ENCODE data around the gene UBAC1.
"Not testable (repeated sequence)": the region's sequence is repeated elsewhere in the genome, so short reads cannot be mapped to it uniquely, and the experiment has no call there.

The UBAC1 gene

DNA sequence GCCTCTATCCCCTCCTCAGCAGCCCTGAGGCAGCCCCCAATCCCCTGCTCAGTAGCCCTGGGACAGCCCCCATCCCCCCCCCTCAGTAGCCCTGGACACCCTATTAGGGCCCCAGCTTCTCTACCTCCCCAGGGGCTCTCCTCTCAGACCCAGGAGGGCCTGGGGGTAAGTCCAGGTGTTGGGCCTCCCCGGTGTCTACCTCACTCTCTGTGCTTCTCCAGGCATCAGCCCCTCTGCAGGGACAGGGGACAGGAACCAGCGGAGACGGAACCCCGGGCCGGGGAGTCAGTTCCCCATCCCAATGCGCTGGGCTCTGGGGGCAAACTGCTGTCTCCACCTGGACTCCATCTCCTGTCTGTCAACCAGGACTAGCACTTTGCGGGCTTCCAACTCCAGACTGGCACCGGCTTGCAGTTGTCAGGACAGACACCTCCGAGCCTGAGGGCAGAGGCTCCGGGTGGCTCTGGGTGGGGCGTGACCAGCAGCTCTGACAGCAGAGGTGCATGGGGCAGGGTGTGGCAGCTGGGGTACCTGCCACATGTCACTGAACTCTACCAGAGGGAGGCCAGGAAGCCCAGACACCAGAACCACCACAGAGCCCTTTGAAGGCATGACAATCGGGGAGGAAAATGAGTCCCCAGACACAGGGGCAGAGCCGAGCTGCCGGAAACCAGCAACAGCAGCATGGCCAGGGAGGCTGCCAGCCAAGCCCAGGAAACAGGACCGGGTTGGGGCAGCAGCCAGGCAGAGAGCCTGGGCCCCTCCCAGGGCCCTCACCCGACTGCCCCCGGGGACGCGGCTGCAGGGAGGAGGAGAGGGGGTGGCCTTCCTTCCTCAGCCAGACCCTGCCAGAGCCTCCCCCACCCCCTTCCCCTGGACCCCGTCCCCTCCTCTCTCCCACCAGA is 17.7 kb upstream of the UBAC1 start:
- DNase-seq (ENCODE audit: low read depth in 2 of 2, low spot score in 1 of 2) = peak in 1 of 2 donors; percentile 25

DNA sequence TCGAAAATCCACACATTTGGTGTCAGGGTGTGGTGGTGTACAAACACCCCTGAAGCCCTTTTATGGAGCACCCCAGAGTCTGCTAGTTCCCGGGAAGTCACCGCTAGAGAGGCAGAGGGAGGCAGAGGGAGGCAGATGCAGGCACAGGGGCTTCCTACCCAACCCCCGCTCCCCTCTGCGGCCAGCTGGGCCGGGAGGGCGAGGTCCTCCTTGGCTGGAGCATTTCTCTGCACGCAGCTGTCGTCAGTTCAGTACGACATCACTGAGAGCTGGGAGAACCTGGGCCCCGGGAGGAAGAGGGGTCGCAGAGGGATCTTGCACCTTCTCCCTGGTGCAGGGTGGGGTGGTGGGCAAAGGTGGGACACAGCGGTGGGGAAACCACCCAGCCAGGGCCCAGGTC is 15.8 kb upstream of the UBAC1 start:
- DNase-seq (ENCODE audit: low read depth in 2 of 2, low spot score in 1 of 2) = no peak

DNA sequence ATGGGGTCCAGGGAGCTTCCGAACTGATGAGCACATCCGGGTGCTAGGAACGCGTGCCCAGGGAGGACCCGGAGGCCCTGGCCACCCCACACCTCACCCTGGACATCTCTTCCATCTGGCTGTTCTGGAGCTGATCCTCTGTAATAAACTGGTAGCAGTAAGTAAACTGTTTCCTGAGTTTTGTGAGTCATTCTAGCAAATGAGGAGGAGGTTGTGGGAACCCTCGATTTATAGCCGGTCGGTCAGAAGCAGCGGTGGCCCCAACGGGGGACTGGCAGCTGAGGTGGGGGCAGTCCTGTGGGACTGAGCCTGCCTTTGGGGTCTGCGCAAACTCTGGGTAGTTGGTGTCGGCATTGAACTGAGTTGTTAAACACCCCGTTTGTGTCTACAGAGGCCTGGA is 15.4 kb upstream of the UBAC1 start:
- no peak for DNase-seq (ENCODE audit: low read depth in 2 of 2, low spot score in 1 of 2)

DNA sequence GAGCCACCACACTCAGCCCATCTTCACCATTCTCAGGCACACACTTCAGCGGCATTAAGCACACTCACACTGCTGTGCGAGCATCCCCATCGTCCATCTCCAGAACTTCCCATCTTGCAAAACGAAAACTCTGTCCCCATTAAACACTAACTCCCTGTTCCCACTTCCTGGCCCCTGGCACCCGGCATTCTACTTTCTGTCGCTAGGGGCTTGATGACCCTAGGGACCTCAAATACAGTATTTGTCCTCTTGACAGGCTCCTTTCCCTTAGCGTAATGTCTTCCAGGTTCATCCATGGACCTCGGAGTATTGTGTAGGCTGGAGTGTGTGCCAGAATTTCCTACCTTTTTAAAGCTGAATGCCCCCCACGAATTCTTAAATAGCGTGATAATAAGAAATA is 14.7 kb upstream of the UBAC1 start:
- DNase-seq (ENCODE audit: low read depth in 2 of 2, low spot score in 1 of 2) = no peak

DNA sequence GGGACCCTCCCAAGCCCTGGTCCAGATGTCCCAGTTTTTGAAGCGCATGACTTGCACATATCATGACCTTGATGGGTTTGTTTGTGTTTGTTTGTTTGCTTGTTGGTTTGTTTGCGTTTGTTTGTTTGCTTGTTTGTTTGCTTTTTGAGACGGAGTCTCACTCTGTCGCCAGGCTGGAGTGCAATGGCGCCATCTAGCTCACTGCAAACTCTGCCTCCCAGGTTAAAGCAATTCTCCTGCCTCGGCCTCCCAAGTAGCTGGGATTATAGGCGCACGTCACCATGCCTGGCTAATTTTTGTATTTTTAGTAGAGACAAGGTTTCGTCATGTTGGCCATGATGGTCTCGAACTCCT is 13.0 kb upstream of the UBAC1 start:
- no peak for DNase-seq (ENCODE audit: low read depth in 2 of 2, low spot score in 1 of 2)

DNA sequence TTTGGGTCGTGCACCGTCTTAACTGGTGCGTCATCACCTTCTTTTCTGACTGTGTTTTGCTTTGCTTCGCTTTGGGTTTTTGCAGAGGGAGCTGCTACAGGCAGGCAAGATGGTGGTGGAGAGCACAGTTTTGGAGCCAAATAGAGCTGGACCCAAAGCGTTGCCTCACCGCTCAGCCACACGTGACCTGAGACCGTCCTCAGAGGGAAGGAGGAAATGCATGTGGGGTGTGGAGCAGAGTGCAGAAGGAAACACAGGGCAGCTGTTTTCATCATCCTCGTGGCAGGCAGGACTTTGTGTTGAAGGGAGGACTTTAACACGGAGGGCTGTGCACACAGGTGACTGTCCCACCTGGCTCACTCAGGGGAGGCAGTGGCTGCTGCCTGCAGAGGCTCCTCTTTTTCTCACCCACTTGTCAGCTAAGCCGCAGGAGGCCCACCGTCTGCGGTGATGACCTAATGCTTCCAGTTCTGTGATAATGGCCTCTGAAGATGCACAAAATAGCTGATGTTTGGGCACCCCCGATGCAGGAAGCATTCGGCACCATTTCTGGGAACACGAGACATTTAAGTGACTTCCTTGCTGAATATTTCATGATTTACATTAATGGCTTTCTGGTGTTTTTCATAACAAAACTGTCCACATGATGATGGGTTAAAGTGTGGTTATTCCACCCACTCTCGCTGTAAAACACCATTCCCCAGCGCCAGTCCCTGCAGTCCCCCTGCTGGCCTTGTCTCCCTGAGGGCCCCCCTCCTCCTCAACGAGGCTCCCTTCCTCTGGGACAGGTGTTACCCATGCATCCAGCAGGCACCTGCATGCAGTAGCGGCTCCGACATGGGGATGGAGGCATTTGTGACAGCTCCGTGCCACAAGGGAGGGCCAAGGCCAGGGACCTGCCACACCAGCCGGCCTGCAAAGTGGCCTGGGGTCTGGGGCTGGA is 12.4 kb upstream of the UBAC1 start:
- DNase-seq (ENCODE audit: low read depth in 2 of 2, low spot score in 1 of 2) = no peak

DNA sequence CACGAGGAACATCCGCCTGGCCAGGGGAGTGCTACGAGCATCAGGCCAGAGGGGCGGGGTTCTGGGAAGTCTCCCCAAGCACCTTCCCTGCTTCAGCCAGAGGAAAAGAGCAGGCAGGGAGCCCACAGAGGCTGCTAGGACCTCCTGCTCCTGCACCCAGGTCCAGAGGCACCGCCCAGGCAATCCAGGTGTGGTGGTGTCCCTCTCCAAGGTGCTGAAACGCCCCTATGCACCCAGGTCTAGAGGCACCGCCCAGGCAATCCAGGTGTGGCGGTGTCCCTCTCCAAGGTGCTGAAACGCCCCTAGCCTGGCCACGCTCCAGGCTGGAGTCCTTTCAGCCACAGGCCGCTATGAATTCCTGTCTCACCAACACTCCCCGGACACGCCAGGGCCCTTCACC is 10.7 kb upstream of the UBAC1 start:
- no peak for DNase-seq (ENCODE audit: low read depth in 2 of 2, low spot score in 1 of 2)

DNA sequence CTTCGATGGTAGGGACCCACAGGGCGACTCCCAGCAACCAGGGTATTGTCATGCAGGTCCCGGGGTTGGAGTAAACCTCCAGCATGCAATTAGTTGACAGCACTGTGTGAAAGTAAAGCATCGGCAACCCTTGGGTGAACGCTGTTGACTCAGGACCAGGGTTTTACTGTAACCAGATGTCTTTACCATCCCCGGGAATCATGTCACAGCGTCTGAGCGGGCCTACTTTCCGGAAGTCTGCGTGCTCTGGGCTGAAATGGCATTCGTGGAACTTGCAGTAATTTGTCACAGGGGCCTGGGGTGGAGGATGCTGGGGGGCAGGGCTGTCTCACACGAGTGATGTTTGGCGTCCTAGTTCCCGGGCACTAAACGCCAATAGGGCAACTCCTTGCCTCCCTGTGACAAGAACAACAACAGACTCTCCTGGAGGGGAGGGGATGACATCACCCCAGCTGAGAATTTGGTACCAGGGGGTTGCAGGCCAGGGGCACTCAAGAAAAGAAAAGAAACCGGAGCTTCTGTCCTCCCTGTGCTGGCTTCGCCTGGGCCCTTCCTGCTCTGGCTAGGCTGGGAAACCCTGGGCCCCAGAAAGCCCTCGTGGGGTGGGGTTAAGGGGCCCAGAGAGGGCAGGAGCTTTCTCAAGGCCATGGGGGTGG is 10.1 kb upstream of the UBAC1 start:
- no peak for DNase-seq (ENCODE audit: low read depth in 2 of 2, low spot score in 1 of 2)

DNA sequence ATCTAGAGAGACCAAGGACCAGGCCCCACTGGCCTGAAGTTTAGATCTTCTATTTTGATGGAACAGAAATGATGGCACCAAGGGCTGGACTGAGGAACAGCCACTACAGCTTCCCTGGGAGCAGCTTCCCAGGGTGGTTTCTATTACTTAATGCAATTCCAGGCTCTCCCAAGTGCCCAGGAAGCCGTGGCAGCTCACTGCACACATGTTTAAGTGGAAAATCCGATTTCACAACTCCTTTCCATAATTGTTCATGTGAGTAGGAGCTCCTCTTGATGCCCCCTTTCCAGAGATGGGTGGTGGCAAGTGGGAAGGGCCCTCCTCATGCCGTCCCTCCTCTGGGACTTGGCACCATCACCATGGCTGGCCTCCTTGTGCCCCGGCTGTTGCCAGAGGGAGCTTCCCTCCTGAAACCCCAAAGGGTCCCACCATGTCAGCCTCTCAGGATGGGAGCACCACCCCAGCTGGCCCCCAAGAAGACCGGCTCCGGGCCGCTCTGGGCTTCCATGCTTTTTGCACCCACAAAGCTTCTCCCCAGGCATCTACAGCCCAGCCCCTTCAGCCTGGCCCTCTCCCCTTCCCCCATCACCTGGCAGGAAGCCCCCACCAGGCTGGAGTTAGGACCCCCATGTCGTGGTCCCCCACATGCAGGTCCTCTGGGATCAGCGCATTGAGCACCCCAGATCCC is 9.1 kb upstream of the UBAC1 start:
- no peak for DNase-seq (ENCODE audit: low read depth in 2 of 2, low spot score in 1 of 2)

DNA sequence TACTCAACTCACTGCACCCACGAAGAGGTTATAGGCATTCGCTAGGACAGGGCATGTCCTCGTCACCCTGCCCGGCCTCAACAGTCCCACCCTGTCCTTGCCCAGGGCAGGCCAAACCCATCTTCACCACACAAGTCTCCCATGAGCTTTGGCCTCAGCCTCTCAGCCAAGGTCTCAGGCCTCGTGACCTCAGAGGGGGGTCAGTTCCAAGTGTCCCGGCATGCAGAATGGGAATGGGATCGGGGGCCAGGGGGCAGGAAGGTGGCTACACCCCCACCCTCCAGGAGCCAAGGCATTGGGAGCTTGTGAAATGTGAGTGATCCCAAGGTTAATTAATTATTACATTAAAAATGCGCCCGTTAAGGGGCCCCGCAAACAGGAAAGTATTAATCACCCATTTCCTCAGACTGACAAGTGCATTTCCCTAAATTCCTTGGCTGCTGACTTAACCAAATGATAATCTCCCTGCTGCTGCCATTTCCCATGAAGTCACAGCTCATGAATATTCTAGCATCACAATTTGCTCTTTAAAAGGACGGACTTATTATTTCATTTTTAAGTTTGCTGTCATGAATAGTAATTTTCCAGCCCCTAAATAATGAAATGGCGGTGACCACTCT is 8.0 kb upstream of the UBAC1 start:
- no peak for DNase-seq (ENCODE audit: low read depth in 2 of 2, low spot score in 1 of 2)

DNA sequence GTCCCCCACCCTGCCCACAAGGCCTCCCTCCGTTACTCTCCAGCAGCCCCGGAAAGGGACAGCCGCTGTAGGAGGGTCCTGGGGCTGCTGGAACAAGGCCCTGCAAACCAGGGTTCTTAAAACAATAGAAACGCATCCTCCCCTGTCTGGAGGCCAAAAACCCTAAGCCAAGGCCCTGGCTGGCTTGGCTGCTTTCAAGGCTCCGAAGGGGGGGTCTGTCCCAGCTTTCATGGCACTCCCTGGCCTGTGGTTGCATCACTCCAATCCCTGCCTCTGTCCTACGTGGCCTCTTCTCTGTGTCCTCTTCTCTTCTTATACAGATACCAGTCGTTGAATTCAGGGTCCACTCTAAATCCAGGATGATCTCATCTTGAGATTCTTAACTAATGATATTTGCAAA is 7.4 kb upstream of the UBAC1 start:
- DNase-seq (ENCODE audit: low read depth in 2 of 2, low spot score in 1 of 2) = no peak

DNA sequence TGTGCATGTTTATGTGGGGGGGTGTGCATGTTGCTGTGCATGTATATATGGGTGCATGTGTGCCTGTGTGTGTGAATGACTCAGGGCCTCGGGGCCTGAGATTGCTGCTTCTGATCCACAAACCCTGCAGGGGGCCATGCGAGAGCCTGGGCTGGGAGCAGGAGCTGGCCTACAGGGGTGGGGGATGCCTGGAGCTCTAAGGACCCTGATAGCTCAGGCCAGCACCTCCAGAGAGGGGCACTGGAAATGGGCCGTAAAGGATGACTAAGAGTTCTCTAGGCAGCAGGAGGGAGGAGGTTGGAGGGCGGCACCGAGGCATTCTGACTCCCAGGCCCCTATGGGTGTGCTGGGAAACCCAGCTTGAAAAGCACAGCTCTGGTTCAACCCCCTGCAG is 6.9 kb upstream of the UBAC1 start:
- no peak for DNase-seq (ENCODE audit: low read depth in 2 of 2, low spot score in 1 of 2)

DNA sequence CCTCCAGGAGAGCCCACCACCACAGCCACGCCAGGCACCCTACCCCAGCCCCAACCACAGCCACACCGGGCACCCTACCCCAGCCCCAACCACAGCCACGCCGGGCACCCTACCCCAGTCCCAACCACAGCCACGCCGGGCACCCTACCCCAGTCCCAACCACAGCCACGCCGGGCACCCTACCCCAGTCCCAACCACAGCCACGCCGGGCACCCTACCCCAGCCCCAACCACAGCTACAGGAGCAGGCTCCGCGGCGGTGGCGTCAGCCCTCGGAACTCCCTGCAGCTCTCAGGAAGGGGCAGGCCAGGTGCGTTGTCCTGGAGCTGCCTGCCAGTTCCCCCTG is 5.7 kb upstream of the UBAC1 start:
- not testable (repeated sequence) for DNase-seq (ENCODE audit: low read depth in 2 of 2, low spot score in 1 of 2)

DNA sequence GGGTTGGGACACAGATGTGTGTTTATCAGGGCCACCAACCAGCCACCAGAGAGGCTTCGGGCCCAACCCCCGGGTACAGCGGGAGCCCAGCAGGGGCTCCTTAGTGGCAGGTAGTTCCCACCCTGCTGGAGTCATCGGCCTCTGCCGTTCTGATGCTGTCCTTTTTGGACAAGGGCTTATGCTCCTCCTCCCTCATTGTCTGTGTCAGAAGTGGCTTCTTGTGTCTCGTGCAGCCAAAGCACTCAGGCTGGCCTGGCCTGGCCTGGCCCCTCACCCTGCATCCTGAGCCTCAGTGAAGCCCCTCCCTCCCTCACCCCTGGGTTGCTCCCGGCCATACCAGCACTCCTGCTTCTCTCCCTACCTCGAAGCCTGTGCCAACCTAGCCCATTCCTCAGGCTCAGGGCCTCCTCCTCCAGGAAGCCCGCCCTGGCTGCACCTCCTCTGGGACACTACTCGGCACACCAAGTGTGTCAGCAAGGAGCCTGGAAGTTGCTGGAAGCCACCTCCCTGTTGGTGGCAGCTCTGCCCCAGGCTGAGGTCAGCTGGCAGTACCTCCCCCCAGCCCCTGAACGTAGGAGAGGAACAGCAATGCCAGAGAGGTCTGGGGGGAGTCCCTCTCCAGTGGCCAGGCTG is 4.1 kb upstream of the UBAC1 start:
- DNase-seq (ENCODE audit: low read depth in 2 of 2, low spot score in 1 of 2) = no peak

DNA sequence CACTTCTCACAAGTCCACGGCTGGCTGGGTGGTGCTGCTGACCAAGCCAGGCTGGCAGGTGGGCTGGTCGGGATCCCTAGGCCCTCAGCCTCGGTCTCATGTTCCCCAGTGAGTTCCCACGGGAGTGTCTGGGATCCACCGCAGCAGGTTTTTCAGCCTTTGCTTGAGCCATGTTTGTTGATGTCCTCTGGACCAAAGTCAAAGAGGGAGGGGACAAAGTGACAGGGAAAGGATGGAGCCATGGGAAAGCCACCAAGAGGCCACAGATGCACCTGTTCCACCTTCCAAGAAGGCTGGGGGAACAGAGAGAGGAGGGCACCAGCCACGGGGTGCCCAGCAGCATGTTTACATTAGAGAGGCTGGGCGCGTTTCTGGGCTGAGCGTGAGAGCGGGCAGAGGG is 2.8 kb upstream of the UBAC1 start:
- DNase-seq (ENCODE audit: low read depth in 2 of 2, low spot score in 1 of 2) = no peak

DNA sequence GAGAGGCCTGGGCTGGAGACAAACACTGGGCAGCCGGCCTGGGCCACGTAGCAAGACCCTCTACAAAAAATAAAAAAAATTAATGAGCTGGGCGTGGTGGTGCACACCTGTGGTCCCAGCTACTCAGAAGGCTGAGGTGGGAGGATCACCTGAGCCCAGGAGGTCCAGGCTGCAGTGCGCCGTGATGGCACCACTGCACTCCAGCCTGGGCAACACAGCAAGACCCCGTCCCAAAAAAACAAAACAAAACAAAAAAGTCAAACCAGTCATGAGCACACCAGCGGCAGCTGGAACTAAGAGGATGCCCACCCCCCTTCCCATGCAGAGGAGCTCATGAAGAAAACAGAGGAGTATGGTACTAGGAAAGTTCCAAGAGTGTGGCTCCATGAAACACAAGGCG is 2.2 kb upstream of the UBAC1 start:
- no peak for DNase-seq (ENCODE audit: low read depth in 2 of 2, low spot score in 1 of 2)

DNA sequence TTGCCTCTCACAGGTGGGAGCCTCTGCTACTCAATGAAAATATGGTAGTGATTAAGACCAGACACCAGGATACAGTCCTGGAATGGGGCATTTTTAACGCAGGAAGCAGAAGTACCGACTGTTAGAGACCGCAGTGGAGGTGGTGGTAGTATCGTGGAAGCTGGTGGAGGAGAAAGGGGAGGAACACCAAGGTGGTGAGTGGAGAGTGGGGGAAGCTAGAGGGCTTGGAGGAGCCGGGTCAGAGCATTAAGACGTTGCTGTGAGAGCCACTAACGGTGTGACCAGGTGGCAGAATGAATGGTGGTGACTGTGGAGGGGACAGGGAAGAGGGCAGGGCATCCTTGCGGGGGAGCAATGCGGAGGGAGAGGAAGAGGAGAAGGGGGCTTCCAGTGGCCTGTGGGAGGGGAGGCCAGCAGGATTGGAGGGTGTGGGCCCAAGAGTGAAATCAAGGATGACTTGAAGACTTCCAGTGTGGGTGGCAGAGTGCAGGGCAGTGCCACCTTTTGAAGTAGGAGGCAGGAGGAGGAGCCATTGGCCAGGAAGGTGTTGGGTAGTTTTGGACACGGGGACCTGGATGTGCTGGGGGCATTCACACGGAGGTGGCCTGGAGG is 1.6 kb upstream of the UBAC1 start:
- DNase-seq (ENCODE audit: low read depth in 2 of 2, low spot score in 1 of 2) = no peak

DNA sequence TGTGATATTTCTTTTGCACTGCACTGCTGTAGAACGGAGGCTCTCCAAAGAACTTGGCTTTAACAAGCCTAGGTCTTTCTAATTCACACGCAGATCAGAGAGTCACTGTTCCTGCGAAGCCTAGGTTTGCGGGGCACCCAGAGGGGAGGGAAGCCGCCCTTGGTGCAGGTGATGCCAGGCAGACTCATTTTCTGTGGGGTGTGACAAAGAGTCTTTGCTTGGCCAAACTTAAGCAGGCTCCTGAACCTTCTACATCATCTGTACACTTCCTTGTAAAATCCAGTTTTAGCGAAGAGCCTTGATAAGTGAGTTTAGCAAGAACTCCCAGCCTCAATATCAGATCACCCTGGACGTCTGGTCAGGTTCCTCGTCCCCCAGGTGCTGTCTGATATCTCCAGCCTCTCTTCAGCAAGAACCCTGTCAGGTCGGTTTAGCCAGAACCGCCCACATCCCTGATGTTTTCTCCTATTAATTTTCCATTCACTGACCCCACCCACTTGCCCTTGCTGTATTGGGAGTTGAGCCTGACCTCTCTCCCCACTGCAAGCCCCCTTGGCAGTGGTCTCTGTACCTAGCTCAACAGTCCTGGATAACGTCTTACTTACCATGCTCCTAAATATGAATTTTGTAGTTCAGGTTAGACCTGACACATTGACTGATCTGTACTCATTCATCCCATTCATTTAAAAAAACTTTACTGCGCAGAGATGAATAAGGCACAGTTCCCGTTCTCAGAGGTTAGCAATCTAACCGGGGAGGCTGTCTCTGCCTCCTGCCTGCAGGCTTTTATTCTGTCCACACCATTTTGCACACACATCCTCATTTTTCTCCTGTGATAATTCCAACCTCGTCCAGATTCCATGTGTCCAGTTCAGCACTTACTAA is 880 bp upstream of the UBAC1 start:
- no peak for DNase-seq (ENCODE audit: low read depth in 2 of 2, low spot score in 1 of 2)
